KG1 (cell line): ENCODE data around the gene C7orf57.
"Not testable (repeated sequence)": the region's sequence is repeated elsewhere in the genome, so short reads cannot be mapped to it uniquely, and the experiment has no call there.

ENCODE experiments used
- DNase-seq: peaks from one replicate; lab custom pipeline; 2025; lab: John Stamatoyannopoulos, UW

Gene C7orf57

GRCh38 chr7:48035967-48036478 lies 680 bp downstream of the C7orf57 start:
- DNase-seq = no peak

- no peak for DNase-seq
Measured at GRCh38 chr7:48038815-48039506, 3.6 kb downstream of the C7orf57 start.

- no peak for DNase-seq
Measured at GRCh38 chr7:48040944-48041652, 5.8 kb downstream of the C7orf57 start.

GRCh38 chr7:48041653-48041970 lies 6.3 kb downstream of the C7orf57 start:
- DNase-seq = no peak

GRCh38 chr7:48042216-48042615 lies 6.9 kb downstream of the C7orf57 start:
- DNase-seq = no peak

GRCh38 chr7:48042636-48043035 lies 7.3 kb downstream of the C7orf57 start:
- no peak for DNase-seq

- no peak for DNase-seq
Measured at GRCh38 chr7:48045195-48045765, 9.9 kb downstream of the C7orf57 start.

- no peak for DNase-seq
Measured at GRCh38 chr7:48046458-48046857, 11.1 kb downstream of the C7orf57 start.

GRCh38 chr7:48048113-48048512 lies 12.8 kb downstream of the C7orf57 start:
- DNase-seq = no peak

GRCh38 chr7:48049850-48050249 lies 14.5 kb downstream of the C7orf57 start:
- no peak for DNase-seq

- DNase-seq = no peak
Measured at GRCh38 chr7:48052748-48053147, 17.4 kb downstream of the C7orf57 start.

- DNase-seq = no peak
Measured at GRCh38 chr7:48053736-48054135, 18.4 kb downstream of the C7orf57 start.

GRCh38 chr7:48058990-48059389 lies 23.6 kb downstream of the C7orf57 start:
- DNase-seq = no peak

- DNase-seq = no peak
Measured at GRCh38 chr7:48059706-48060105, 24.4 kb downstream of the C7orf57 start.

GRCh38 chr7:48063985-48064384 lies 28.6 kb downstream of the C7orf57 start:
- no peak for DNase-seq

GRCh38 chr7:48067475-48067874 lies 32.1 kb downstream of the C7orf57 start:
- no peak for DNase-seq

- DNase-seq = no peak
Measured at GRCh38 chr7:48074204-48074654, 38.9 kb downstream of the C7orf57 start.

- no peak for DNase-seq
Measured at GRCh38 chr7:48077423-48077822, 42.1 kb downstream of the C7orf57 start.

- DNase-seq = no peak
Measured at GRCh38 chr7:48078470-48078869, 43.1 kb downstream of the C7orf57 start.

- DNase-seq = not testable (repeated sequence)
Measured at GRCh38 chr7:48082378-48082777, 47.0 kb downstream of the C7orf57 start.

GRCh38 chr7:48083114-48083830 lies 47.9 kb downstream of the C7orf57 start:
- no peak for DNase-seq

- peak; percentile 77 for DNase-seq
Measured at GRCh38 chr7:48084727-48085432, 49.5 kb downstream of the C7orf57 start.
